ENCODE measurements around the gene RPL6.
"Not testable (repeated sequence)": the region's sequence is repeated elsewhere in the genome, so short reads cannot be mapped to it uniquely, and the experiment has no call there.

Gene RPL6

GRCh38 chr12:112430929-112431328 lies 21.5 kb upstream of the RPL6 start:
- H3K4me3 Mint-ChIP-seq, result peak overlapping the region; percentile 41
- no peaks in the 10 kb centered on the region for H3K27me3 Mint-ChIP-seq
- H3K4me1 Mint-ChIP-seq (ENCODE audit: low read depth), result peaks cover 37% of the 10 kb centered on the region
- H3K27ac Mint-ChIP-seq, result peak overlapping the region; percentile 90
- peaks cover 20% of the 10 kb centered on the region for H3K36me3 Mint-ChIP-seq (ENCODE audit: low read depth)
- H3K9me3 Mint-ChIP-seq, result no peaks in the 10 kb centered on the region

GRCh38 chr12:112427760-112428159 lies 18.4 kb upstream of the RPL6 start:
- Mint-ChIP-seq H3K27ac (no peak overlapping the region), H3K27me3 (no peaks in the 10 kb centered on the region), H3K4me1 (ENCODE audit: low read depth) (peaks cover 52% of the 10 kb centered on the region), H3K36me3 (ENCODE audit: low read depth) (peaks cover 32% of the 10 kb centered on the region), H3K4me3 (no peak overlapping the region), H3K9me3 (no peaks in the 10 kb centered on the region)

GRCh38 chr12:112425582-112426382 lies 16.4 kb upstream of the RPL6 start:
- Mint-ChIP-seq H3K27me3 (no peaks in the 10 kb centered on the region), H3K4me3 (no peak overlapping the region), H3K9me3 (no peaks in the 10 kb centered on the region), H3K27ac (no peak overlapping the region), H3K36me3 (ENCODE audit: low read depth) (peaks cover 41% of the 10 kb centered on the region), H3K4me1 (ENCODE audit: low read depth) (peaks cover 56% of the 10 kb centered on the region)

- Mint-ChIP-seq H3K4me1 (ENCODE audit: low read depth) (peaks cover 61% of the 10 kb centered on the region), H3K9me3 (no peaks in the 10 kb centered on the region), H3K36me3 (ENCODE audit: low read depth) (peaks cover 52% of the 10 kb centered on the region), H3K27me3 (no peaks in the 10 kb centered on the region), H3K27ac (no peak overlapping the region), H3K4me3 (no peak overlapping the region)
These were observed 14.7 kb upstream of the RPL6 start for GRCh38 chr12:112424126-112424525.

GRCh38 chr12:112422531-112422930 lies 13.1 kb upstream of the RPL6 start:
- no peaks in the 10 kb centered on the region for H3K9me3 Mint-ChIP-seq
- no peaks in the 10 kb centered on the region for H3K27me3 Mint-ChIP-seq
- H3K36me3 Mint-ChIP-seq (ENCODE audit: low read depth), result peaks cover 43% of the 10 kb centered on the region
- no peak overlapping the region for H3K27ac Mint-ChIP-seq
- H3K4me1 Mint-ChIP-seq (ENCODE audit: low read depth), result peaks cover 65% of the 10 kb centered on the region
- no peak overlapping the region for H3K4me3 Mint-ChIP-seq

- H3K27me3 Mint-ChIP-seq, result no peaks in the 10 kb centered on the region
- H3K4me1 Mint-ChIP-seq (ENCODE audit: low read depth), result peaks cover 67% of the 10 kb centered on the region
- H3K9me3 Mint-ChIP-seq, result no peaks in the 10 kb centered on the region
- peaks cover 41% of the 10 kb centered on the region for H3K36me3 Mint-ChIP-seq (ENCODE audit: low read depth)
- H3K27ac Mint-ChIP-seq, result no peak overlapping the region
- H3K4me3 Mint-ChIP-seq, result peak overlapping the region; percentile 6
These were observed 12.0 kb upstream of the RPL6 start for GRCh38 chr12:112421363-112421762.

- peak overlapping the region; percentile 4 for H3K27ac Mint-ChIP-seq
- H3K4me1 Mint-ChIP-seq (ENCODE audit: low read depth), result peaks cover 63% of the 10 kb centered on the region
- peak overlapping the region; percentile 96 for H3K4me3 Mint-ChIP-seq
These were observed 11.3 kb upstream of the RPL6 start for GRCh38 chr12:112420740-112421139.

GRCh38 chr12:112419297-112420133 lies 10.1 kb upstream of the RPL6 start:
- Mint-ChIP-seq H3K4me1 (ENCODE audit: low read depth) (peaks cover 55% of the 10 kb centered on the region), H3K27ac (peak overlapping the region; percentile 99)

More at GRCh38 chr12:112420740-112421139, 11.3 kb upstream of the RPL6 start:
- H3K9me3 Mint-ChIP-seq, result no peaks in the 10 kb centered on the region
- peaks cover 39% of the 10 kb centered on the region for H3K36me3 Mint-ChIP-seq (ENCODE audit: low read depth)
- H3K27me3 Mint-ChIP-seq, result no peaks in the 10 kb centered on the region

GRCh38 chr12:112418608-112419296 lies 9.3 kb upstream of the RPL6 start, which contains the start of gene PTPN11:
TSS of gene PTPN11 (plus strand) at chr12:112418947. CDS start at chr12:112419112, 165 bp downstream.
- peak within 1 kb of the TSS; percentile 99 for H3K27ac Mint-ChIP-seq
- peaks cover 48% of the 10 kb centered on the region for H3K4me1 Mint-ChIP-seq (ENCODE audit: low read depth)
- peaks cover 32% of the 10 kb centered on the region for H3K36me3 Mint-ChIP-seq (ENCODE audit: low read depth)
- H3K9me3 Mint-ChIP-seq, result no peaks in the 10 kb centered on the region
- peak within 1 kb of the TSS; percentile 96 for H3K4me3 Mint-ChIP-seq
- no peaks in the 10 kb centered on the region for H3K27me3 Mint-ChIP-seq

More at GRCh38 chr12:112419297-112420133, 10.1 kb upstream of the RPL6 start:
- Mint-ChIP-seq H3K9me3 (no peaks in the 10 kb centered on the region), H3K27me3 (no peaks in the 10 kb centered on the region), H3K36me3 (ENCODE audit: low read depth) (peaks cover 39% of the 10 kb centered on the region), H3K4me3 (peak overlapping the region; percentile 96)

- peak overlapping the region; percentile 96 for H3K4me3 Mint-ChIP-seq
- no peaks in the 10 kb centered on the region for H3K9me3 Mint-ChIP-seq
These were observed 8.8 kb upstream of the RPL6 start for GRCh38 chr12:112418273-112418607.

GRCh38 chr12:112415457-112415856 lies 6.1 kb upstream of the RPL6 start:
- H3K27ac Mint-ChIP-seq; H3K27me3 Mint-ChIP-seq; H3K9me3 Mint-ChIP-seq; H3K36me3 Mint-ChIP-seq (ENCODE audit: low read depth); H3K4me3 Mint-ChIP-seq: not testable (repeated sequence)
- peaks cover 23% of the 10 kb centered on the region for H3K4me1 Mint-ChIP-seq (ENCODE audit: low read depth)

More at GRCh38 chr12:112418273-112418607, 8.8 kb upstream of the RPL6 start:
- peak overlapping the region; percentile 95 for H3K27ac Mint-ChIP-seq
- H3K36me3 Mint-ChIP-seq (ENCODE audit: low read depth), result peaks cover 32% of the 10 kb centered on the region
- H3K27me3 Mint-ChIP-seq, result no peaks in the 10 kb centered on the region
- peaks cover 47% of the 10 kb centered on the region for H3K4me1 Mint-ChIP-seq (ENCODE audit: low read depth)

- Mint-ChIP-seq H3K9me3 (no peaks in the 10 kb centered on the region), H3K4me1 (ENCODE audit: low read depth) (peaks cover 19% of the 10 kb centered on the region), H3K4me3 (no peak overlapping the region), H3K27ac (no peak overlapping the region), H3K27me3 (no peaks in the 10 kb centered on the region), H3K36me3 (ENCODE audit: low read depth) (peaks cover 4% of the 10 kb centered on the region)
These were observed 4.6 kb upstream of the RPL6 start for GRCh38 chr12:112413855-112414625.

- Mint-ChIP-seq H3K4me3 (peak overlapping the region; percentile 99), H3K27ac (peak overlapping the region; percentile 100), H3K4me1 (ENCODE audit: low read depth) (peaks cover 45% of the 10 kb centered on the region)
These were observed 470 bp upstream of the RPL6 start for GRCh38 chr12:112409906-112410244.

GRCh38 chr12:112408621-112409020 lies 784 bp downstream of the RPL6 start:
- Mint-ChIP-seq H3K36me3 (ENCODE audit: low read depth) (peaks cover 54% of the 10 kb centered on the region), H3K27me3 (no peaks in the 10 kb centered on the region), H3K27ac (peak overlapping the region; percentile 100), H3K4me1 (ENCODE audit: low read depth) (peaks cover 45% of the 10 kb centered on the region), H3K4me3 (peak overlapping the region; percentile 99), H3K9me3 (no peaks in the 10 kb centered on the region)

More at GRCh38 chr12:112409906-112410244, 470 bp upstream of the RPL6 start:
- Mint-ChIP-seq H3K9me3 (no peaks in the 10 kb centered on the region), H3K27me3 (no peaks in the 10 kb centered on the region), H3K36me3 (ENCODE audit: low read depth) (peaks cover 45% of the 10 kb centered on the region)
